ENCODE results near the gene MDM1.

The MDM1 gene

DNA sequence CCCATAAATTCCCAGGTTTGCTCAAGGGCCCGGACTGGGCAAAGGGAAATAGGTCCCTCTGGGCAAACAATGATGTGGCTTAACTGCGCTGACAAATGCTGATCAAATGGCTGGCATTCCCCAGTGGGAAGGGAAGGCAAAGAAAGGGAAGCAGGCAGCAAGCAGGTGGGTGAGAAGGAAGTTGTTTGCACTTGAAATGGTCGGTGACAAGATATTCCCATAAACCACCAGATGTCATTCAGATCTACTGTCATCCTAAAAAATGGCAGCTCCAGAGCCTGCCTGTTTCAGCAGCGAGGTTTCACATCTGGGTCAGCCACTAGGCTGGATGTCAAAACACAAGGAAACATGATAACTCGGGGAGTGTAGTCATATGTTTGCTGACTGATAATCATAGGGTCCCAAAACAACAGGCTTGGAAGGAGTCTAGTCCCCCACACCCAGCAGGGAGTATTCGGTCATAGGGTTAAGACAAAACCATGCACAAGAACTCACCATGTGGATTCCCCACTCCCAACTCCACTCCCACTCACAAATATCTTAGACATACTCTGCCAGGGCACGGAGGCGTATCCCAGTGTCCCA lies 37.9 kb upstream of the MDM1 start:
- Histone ChIP-seq H3K36me3 (ENCODE audit: control insufficient read depth, insufficient read depth, low read length) (no peaks in the 10 kb centered on the region), H3K4me1 (ENCODE audit: control insufficient read depth, insufficient read depth, low read length, poor library complexity, severe bottlenecking) (peaks cover 47% of the 10 kb centered on the region), H3K9me3 (ENCODE audit: control insufficient read depth, low read length) (no peaks in the 10 kb centered on the region), H3K27ac (ENCODE audit: insufficient read depth, low read length, poor library complexity, severe bottlenecking) (no peak overlapping the region), H3K27me3 (replicated peaks; ENCODE audit: control insufficient read depth, insufficient read depth, low read length, poor library complexity, severe bottlenecking) (no peaks in the 10 kb centered on the region), H3K4me3 (ENCODE audit: insufficient read depth, low read depth, low read length, poor library complexity, severe bottlenecking) (no peak overlapping the region)
- no peak for DNase-seq

DNA sequence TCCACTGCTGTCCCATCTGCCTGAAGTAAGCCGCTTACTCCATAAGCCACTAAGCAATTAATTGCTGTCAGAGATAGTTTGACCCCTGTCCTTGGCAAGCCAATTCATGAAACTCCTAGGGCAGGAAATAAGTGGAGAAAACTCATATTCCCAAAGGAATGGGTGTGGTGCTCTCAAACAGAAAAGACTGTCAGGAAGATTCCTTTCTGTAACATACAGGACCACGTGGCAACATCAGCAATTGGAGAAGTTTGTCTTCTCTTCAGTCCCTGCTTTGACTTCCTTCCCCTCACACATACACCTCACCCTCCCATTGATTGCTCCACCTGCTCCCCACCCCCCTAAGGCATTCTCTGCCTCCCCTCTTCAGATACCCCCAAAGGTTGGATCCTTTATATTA lies 36.2 kb upstream of the MDM1 start:
- H3K27ac ChIP-seq (ENCODE audit: insufficient read depth, low read length, poor library complexity, severe bottlenecking) = no peak overlapping the region

GRCh38 chr12:68367903-68368302 lies 35.7 kb upstream of the MDM1 start:
- peak in 1 of 3 donors; percentile 9 for DNase-seq
- Histone ChIP-seq H3K9me3 (ENCODE audit: control insufficient read depth, low read length) (no peaks in the 10 kb centered on the region), H3K27me3 (replicated peaks; ENCODE audit: control insufficient read depth, insufficient read depth, low read length, poor library complexity, severe bottlenecking) (no peaks in the 10 kb centered on the region), H3K4me3 (ENCODE audit: insufficient read depth, low read depth, low read length, poor library complexity, severe bottlenecking) (no peak overlapping the region), H3K27ac (ENCODE audit: insufficient read depth, low read length, poor library complexity, severe bottlenecking) (no peak overlapping the region), H3K36me3 (ENCODE audit: control insufficient read depth, insufficient read depth, low read length) (no peaks in the 10 kb centered on the region), H3K4me1 (ENCODE audit: control insufficient read depth, insufficient read depth, low read length, poor library complexity, severe bottlenecking) (peaks cover 37% of the 10 kb centered on the region)

More for the DNA sequence above, 36.2 kb upstream of the MDM1 start:
- Histone ChIP-seq H3K9me3 (ENCODE audit: control insufficient read depth, low read length) (no peaks in the 10 kb centered on the region), H3K27me3 (replicated peaks; ENCODE audit: control insufficient read depth, insufficient read depth, low read length, poor library complexity, severe bottlenecking) (no peaks in the 10 kb centered on the region), H3K4me1 (ENCODE audit: control insufficient read depth, insufficient read depth, low read length, poor library complexity, severe bottlenecking) (peaks cover 40% of the 10 kb centered on the region), H3K4me3 (ENCODE audit: insufficient read depth, low read depth, low read length, poor library complexity, severe bottlenecking) (no peak overlapping the region), H3K36me3 (ENCODE audit: control insufficient read depth, insufficient read depth, low read length) (no peaks in the 10 kb centered on the region)
- DNase-seq = no peak

GRCh38 chr12:68367116-68367515 lies 35.0 kb upstream of the MDM1 start:
- no peaks in the 10 kb centered on the region for H3K27me3 ChIP-seq (replicated peaks; ENCODE audit: control insufficient read depth, insufficient read depth, low read length, poor library complexity, severe bottlenecking)
- peaks cover 34% of the 10 kb centered on the region for H3K4me1 ChIP-seq (ENCODE audit: control insufficient read depth, insufficient read depth, low read length, poor library complexity, severe bottlenecking)
- no peak overlapping the region for H3K27ac ChIP-seq (ENCODE audit: insufficient read depth, low read length, poor library complexity, severe bottlenecking)
- no peak for DNase-seq
- H3K36me3 ChIP-seq (ENCODE audit: control insufficient read depth, insufficient read depth, low read length) = no peaks in the 10 kb centered on the region
- no peaks in the 10 kb centered on the region for H3K9me3 ChIP-seq (ENCODE audit: control insufficient read depth, low read length)
- H3K4me3 ChIP-seq (ENCODE audit: insufficient read depth, low read depth, low read length, poor library complexity, severe bottlenecking) = no peak overlapping the region

- Histone ChIP-seq H3K4me1 (ENCODE audit: control insufficient read depth, insufficient read depth, low read length, poor library complexity, severe bottlenecking) (peaks cover 34% of the 10 kb centered on the region), H3K27ac (ENCODE audit: insufficient read depth, low read length, poor library complexity, severe bottlenecking) (peak overlapping the region; percentile 74)
These were observed 32.9 kb upstream of the MDM1 start for GRCh38 chr12:68364893-68365725.

GRCh38 chr12:68364328-68364727 lies 32.2 kb upstream of the MDM1 start:
- H3K4me1 ChIP-seq (ENCODE audit: control insufficient read depth, insufficient read depth, low read length, poor library complexity, severe bottlenecking) = peaks cover 34% of the 10 kb centered on the region

More at GRCh38 chr12:68364893-68365725, 32.9 kb upstream of the MDM1 start:
- Histone ChIP-seq H3K4me3 (ENCODE audit: insufficient read depth, low read depth, low read length, poor library complexity, severe bottlenecking) (peak overlapping the region; percentile 44), H3K9me3 (ENCODE audit: control insufficient read depth, low read length) (no peaks in the 10 kb centered on the region), H3K27me3 (replicated peaks; ENCODE audit: control insufficient read depth, insufficient read depth, low read length, poor library complexity, severe bottlenecking) (no peaks in the 10 kb centered on the region), H3K36me3 (ENCODE audit: control insufficient read depth, insufficient read depth, low read length) (no peaks in the 10 kb centered on the region)
- DNase-seq = peak; percentile 72 to 81 (median 76)

DNA sequence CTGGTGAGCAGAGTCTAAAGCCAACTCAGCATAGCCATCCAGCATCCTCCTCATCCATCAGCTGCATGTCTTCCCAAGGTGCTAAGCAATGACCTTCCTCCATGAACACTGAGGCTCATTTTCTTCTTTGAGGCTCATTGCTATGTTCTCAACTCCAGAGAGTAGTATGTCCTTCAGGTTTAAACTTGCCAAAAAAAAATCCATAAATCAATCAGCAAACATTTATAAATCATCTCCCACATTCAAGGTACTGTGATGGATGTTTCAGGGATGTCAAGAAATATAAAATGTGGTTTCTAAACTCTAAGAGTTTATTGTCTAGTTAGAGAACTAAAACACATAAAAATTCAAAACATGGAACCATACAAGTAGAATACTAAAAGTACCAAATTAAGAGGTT lies 29.8 kb upstream of the MDM1 start:
- peaks cover 24% of the 10 kb centered on the region for H3K4me1 ChIP-seq (ENCODE audit: control insufficient read depth, insufficient read depth, low read length, poor library complexity, severe bottlenecking)
- no peaks in the 10 kb centered on the region for H3K36me3 ChIP-seq (ENCODE audit: control insufficient read depth, insufficient read depth, low read length)
- H3K27me3 ChIP-seq (replicated peaks; ENCODE audit: control insufficient read depth, insufficient read depth, low read length, poor library complexity, severe bottlenecking) = no peaks in the 10 kb centered on the region
- DNase-seq = no peak
- H3K4me3 ChIP-seq (ENCODE audit: insufficient read depth, low read depth, low read length, poor library complexity, severe bottlenecking) = no peak overlapping the region
- no peak overlapping the region for H3K27ac ChIP-seq (ENCODE audit: insufficient read depth, low read length, poor library complexity, severe bottlenecking)
- H3K9me3 ChIP-seq (ENCODE audit: control insufficient read depth, low read length) = no peaks in the 10 kb centered on the region

More at GRCh38 chr12:68364328-68364727, 32.2 kb upstream of the MDM1 start:
- peak overlapping the region; percentile 74 for H3K27ac ChIP-seq (ENCODE audit: insufficient read depth, low read length, poor library complexity, severe bottlenecking)
- no peak for DNase-seq
- no peaks in the 10 kb centered on the region for H3K36me3 ChIP-seq (ENCODE audit: control insufficient read depth, insufficient read depth, low read length)
- no peaks in the 10 kb centered on the region for H3K27me3 ChIP-seq (replicated peaks; ENCODE audit: control insufficient read depth, insufficient read depth, low read length, poor library complexity, severe bottlenecking)
- H3K4me3 ChIP-seq (ENCODE audit: insufficient read depth, low read depth, low read length, poor library complexity, severe bottlenecking) = peak overlapping the region; percentile 44
- H3K9me3 ChIP-seq (ENCODE audit: control insufficient read depth, low read length) = no peaks in the 10 kb centered on the region

DNA sequence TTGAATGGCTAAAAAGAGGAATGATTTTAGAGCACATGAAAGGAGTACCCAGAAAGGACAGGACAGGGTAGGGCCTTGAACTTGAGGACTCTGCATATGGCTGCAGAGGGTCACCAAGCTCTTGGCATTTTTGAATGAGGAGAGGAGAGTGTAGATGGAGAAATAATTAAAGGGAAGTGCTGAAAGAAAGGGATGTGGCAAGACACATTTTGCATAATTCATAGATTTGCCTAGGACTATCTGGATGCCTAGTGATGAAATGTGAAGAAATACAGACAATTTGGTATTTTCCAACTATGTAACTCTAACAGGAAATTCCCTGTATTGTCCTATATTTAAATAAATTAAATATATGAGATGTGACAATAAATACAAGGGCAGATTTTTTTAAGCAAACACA lies 27.5 kb upstream of the MDM1 start:
- Histone ChIP-seq H3K27ac (ENCODE audit: insufficient read depth, low read length, poor library complexity, severe bottlenecking) (no peak overlapping the region), H3K27me3 (replicated peaks; ENCODE audit: control insufficient read depth, insufficient read depth, low read length, poor library complexity, severe bottlenecking) (no peaks in the 10 kb centered on the region), H3K4me3 (ENCODE audit: insufficient read depth, low read depth, low read length, poor library complexity, severe bottlenecking) (no peak overlapping the region), H3K9me3 (ENCODE audit: control insufficient read depth, low read length) (no peaks in the 10 kb centered on the region), H3K4me1 (ENCODE audit: control insufficient read depth, insufficient read depth, low read length, poor library complexity, severe bottlenecking) (peaks cover 2% of the 10 kb centered on the region), H3K36me3 (ENCODE audit: control insufficient read depth, insufficient read depth, low read length) (no peaks in the 10 kb centered on the region)
- DNase-seq = no peak

- no peaks in the 10 kb centered on the region for H3K36me3 ChIP-seq (ENCODE audit: control insufficient read depth, insufficient read depth, low read length)
- H3K9me3 ChIP-seq (ENCODE audit: control insufficient read depth, low read length) = no peaks in the 10 kb centered on the region
- H3K27ac ChIP-seq (ENCODE audit: insufficient read depth, low read length, poor library complexity, severe bottlenecking) = no peak overlapping the region
- H3K27me3 ChIP-seq (replicated peaks; ENCODE audit: control insufficient read depth, insufficient read depth, low read length, poor library complexity, severe bottlenecking) = no peaks in the 10 kb centered on the region
- no peak overlapping the region for H3K4me3 ChIP-seq (ENCODE audit: insufficient read depth, low read depth, low read length, poor library complexity, severe bottlenecking)
- no peaks in the 10 kb centered on the region for H3K4me1 ChIP-seq (ENCODE audit: control insufficient read depth, insufficient read depth, low read length, poor library complexity, severe bottlenecking)
- peak in 2 of 3 donors; percentile 17 to 40 for DNase-seq
These were observed 26.6 kb upstream of the MDM1 start for GRCh38 chr12:68358532-68359485.

Data from effector memory CD4-positive, alpha-beta T cell (primary cell).